Activated CD8-positive, alpha-beta memory T cell treated with anti-CD3 and anti-CD28 coated beads for 48 hours (primary cell): ENCODE measurements around the gene LRGUK.
"Not testable (repeated sequence)": the region's sequence is repeated elsewhere in the genome, so short reads cannot be mapped to it uniquely, and the experiment has no call there.

Experiments used
- DNase-seq, 3 experiments: peaks; one replicate each; pipeline ENCODE4 v3.0.0-alpha.2; 2020; ENCODE audit warnings: low read depth in 2 of 3, low spot score in 2 of 3

The LRGUK gene

DNA sequence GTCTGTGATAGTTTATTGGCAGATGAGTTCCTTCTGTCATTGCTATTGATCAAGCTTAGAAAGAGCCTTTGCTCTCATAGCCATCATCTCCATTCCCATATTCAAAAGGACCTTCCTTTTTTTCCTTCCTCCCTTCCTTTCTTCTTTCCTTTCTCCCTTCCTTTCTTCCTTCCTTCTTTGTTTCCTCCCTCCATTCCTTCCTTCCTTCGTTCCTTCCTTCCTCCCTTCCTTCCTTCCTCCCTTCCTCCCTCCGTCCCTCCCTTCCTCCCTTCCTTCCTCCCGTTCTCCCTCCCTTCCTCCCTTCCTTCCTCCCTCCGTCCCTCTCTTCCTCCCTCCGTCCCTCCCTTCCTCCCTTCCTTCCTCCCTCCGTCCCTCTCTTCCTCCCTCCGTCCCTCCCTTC lies 104.2 kb downstream of the LRGUK start:
- not testable (repeated sequence) for DNase-seq

DNA sequence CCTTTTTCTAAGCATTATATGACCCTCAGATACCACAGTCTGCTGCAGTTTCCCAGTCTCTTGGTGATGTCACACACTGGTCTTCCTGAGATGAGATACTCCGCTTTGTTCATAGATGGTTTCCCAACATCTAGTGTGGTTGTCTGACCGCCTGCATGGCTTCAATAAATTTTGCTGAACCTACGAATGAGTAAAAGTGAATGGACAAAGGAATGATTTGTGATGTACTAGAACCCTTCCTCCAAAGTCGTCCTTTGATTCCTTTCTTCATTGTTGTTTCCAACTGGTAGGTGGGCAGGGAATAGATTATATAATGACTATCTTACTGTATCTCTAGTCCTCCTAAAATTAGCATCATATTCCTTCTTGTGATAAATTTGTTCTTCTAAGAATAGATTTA lies 107.1 kb downstream of the LRGUK start:
- DNase-seq, result no peak

GRCh38 chr7:134245253-134245652 lies 118.1 kb downstream of the LRGUK start:
- no peak for DNase-seq

GRCh38 chr7:134246347-134246746 lies 119.2 kb downstream of the LRGUK start:
- DNase-seq, result no peak

DNA sequence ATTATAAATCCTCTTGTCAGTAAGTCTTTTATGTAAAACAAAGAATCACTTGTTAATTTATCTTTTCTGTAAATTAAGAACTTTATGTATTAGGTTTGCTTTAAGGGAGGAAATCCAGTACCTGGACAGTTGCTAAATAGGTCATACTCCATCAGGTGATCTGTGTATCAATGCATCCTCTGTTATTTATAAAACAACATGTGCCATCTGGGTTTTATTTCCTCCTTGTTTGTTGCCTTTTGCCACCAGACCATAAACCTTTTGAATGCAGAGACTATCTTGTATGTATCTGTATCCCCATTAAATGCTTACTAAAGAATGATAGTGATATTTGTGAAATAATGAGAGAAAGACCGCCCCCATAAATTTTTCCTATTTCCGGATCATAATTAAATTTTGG lies 119.6 kb downstream of the LRGUK start:
- no peak for DNase-seq

DNA sequence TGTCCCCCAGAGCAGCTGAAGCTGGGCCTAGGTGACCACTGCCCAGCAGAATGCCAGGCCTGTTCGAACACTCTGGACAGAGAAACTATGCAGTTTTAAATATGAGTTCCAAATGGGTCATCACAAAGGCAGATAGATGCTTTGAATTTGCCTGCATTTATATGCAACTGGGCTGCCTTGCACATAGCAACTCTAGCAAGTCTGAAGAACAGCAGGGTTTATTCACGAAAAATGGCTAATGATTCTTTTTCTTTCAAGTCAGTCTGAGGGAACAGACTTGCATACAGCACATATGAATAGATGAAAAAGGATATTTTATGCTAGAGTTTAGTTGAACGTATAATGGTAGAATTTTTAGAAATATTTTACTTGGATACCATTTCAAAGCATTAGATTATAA lies 121.1 kb downstream of the LRGUK start:
- no peak for DNase-seq

DNA sequence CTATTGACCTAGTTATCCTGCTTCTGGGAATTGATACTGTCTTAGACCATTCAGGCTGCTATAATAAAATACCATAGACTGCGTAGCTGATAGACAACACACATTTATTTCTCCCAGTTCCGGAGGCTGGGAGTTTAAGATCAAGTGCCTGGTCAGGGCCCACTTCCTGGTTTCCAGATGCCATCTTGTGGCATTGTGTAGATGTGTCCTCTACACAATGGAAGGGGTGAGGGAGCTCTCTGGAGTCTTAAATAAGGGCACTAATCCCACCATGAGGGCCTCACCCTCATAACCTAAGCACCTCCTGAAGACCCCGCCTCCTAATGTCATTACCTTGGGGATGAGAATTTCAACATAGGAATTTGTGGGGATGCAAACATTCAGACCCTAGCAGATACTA lies 127.2 kb downstream of the LRGUK start:
- no peak for DNase-seq

GRCh38 chr7:134255814-134256213 lies 128.7 kb downstream of the LRGUK start:
- no peak for DNase-seq

DNA sequence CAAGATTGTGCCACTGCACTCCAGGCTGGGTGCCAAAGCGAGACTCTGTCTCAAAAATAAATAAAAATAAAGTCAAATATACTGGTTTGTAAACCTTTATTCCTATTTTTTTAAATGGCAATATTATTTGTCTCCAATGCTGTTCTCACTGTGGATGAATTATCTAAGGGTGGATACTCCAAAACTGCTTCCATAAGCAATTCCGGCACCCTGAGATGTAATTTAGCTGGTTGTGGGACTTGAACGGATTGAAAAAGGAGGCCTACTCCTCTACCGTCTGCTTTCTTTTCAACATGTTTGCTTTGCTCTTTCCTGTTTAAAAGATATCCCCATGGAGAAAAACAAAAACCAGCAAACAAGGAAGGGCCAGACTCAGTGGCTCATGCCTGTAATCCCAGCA lies 135.2 kb downstream of the LRGUK start:
- no peak for DNase-seq

- no peak for DNase-seq
Observed at GRCh38 chr7:134276951-134277350, 149.8 kb downstream of the LRGUK start.

GRCh38 chr7:134278502-134279153 lies 151.5 kb downstream of the LRGUK start:
- DNase-seq, result no peak

GRCh38 chr7:134279336-134279735 lies 152.2 kb downstream of the LRGUK start:
- DNase-seq, result no peak

GRCh38 chr7:134279898-134280297 lies 152.8 kb downstream of the LRGUK start:
- DNase-seq, result no peak

GRCh38 chr7:134280508-134280907 lies 153.4 kb downstream of the LRGUK start:
- DNase-seq, result no peak

DNA sequence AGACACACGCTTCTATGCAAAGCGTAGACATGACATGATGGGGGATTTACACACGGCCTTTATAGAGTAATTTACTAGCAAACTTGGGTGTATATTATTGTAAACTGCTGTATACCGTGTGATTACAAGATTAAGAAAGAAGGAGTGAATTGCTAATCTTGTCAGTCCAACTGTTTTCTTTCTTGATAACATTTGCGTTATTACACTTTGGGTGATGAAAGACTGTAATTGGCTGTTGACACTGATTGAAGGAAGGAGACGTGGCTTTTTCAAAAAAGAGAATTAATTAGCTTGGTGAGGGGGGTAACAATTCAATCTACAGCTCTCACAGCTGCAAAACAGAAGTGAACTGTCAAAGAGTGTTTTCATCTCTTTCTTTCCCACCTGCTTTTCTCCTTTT lies 156.9 kb downstream of the LRGUK start:
- DNase-seq, result no peak

GRCh38 chr7:134284952-134285351 lies 157.8 kb downstream of the LRGUK start:
- no peak for DNase-seq

DNA sequence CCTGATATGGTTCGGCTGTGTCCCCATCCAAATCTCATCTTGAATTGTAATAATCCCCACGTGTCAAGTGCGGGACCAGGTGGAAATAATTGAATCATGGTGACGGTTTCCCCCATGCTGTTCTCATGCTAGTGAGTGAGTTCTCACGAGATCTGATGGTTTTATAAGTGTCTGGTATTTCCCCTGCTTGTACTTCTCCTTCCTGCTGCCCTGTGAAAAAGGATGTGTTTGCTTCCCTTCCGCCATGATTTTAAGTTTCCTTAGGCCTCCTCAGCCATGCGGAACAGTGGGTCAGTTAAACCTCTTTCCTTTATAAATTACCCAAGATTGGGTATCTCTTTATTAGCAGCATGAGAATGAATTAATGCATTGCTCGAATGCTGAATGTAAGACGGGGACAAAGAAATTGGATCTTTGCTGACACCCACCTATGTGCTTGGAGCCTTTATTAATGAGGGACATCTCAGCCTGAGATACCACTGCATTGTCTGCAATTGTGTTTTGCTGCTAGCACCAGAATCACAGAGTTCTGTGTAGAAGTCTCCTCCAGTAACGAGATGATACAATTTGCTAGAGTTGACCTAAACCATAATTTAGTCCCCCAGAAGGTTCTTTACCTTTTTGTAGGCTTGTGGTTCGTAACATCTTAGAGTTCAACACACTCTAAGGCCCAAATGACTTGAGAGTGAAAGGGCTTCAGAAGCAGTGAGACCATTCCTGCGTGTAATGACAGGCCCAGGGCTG lies 160.9 kb downstream of the LRGUK start:
- no peak for DNase-seq

- no peak for DNase-seq
Observed at GRCh38 chr7:134289423-134289822, 162.3 kb downstream of the LRGUK start.

DNA sequence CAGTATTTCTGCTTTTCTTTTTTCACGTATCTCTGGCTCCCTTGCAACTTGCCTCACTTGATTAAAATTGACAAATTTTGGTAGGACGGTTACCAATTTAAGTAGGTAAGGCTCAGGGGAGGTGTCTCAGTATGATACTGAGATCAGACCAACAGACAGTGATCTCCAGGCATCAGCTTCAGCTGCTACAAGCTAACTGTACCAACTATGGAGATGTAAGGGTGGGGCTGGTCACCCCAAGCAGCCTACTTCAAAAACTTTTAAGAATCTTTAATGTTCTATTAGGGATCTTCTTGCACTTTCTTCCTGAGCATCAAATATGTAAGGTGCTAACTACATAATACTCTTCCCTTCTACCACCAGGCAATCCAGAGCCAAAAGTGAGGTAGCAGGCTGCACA lies 162.7 kb downstream of the LRGUK start:
- DNase-seq, result no peak

DNA sequence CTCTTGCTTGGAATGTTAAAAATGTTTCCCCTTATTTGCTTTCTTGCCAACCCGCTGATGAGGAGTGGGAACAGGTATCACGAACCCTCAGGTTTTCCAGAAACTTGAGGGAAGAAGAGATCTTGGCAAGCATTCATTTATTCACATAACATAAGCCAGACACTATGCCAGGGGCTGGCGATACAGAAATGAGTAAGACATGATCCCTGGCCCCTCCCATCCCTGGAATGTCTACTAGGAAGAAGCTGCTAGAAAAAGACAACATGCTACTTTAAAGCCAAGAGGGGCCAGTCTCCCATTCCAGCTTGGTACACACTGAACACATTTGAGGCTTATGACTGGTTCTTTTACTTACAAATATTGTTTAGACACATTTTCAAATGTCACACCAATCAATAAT lies 163.1 kb downstream of the LRGUK start:
- no peak for DNase-seq

DNA sequence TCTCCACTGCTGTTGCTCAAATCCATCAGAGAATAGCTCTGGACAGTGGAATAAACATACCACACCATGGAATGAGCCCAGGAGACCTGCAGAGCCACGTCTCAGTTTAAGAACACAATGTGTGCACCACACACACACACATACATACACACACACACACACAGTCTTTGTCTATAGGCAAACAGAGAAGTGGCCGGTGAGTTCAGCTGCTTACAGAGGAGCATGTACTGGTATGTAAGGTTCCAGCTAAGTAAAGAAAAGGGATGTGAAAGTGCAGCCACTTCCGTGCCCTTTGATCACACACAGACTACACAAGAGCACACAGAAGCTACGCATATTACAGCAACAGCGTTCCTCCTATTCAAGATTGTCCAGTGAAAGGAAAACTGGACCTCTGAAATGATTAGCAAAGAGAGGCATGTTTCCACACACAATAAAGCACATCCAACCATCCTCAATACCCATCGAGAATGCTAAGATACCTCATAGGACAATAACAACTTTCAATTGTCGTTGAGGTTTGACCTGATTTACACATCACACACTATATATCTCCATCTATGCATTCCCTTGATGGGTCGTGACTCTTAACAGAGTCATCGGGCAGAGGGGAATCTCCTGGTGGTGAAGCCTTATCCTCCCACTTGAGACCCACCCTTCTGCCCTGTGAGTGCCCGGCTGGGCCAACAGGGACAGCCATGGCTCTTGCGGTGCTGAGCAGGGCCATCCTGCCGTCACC lies 166.0 kb downstream of the LRGUK start:
- DNase-seq, result no peak

GRCh38 chr7:134295982-134296381 lies 168.8 kb downstream of the LRGUK start:
- DNase-seq, result not testable (repeated sequence)
